ENCODE results near the gene LRRC37B.

- no peak for TF ChIP-seq POLR2A (IDR thresholded peaks at IDR 0.05)
- TF ChIP-seq EP300 (IDR thresholded peaks at IDR 0.05): no peak
- no peak for TF ChIP-seq CTCF (IDR thresholded peaks at IDR 0.05)
- TF ChIP-seq POLR2AphosphoS5 (IDR thresholded peaks at IDR 0.05): no peak
These were observed 14.4 kb downstream of the LRRC37B start for GRCh38 chr17:32021615-32021955.
